AG04449 (cell line): ENCODE results near the gene STXBP5.

Experiments used
- CTCF ChIA-PET: fragments of 350-600 bp; formaldehyde crosslinking; extraction: SDS; loops from one replicate; lab custom pipeline; 2021; ENCODE audit warnings: antibody characterized with exemption; lab: Yijun Ruan, JAX
- POLR2A ChIA-PET: fragments of 400-600, 350-600 bp; formaldehyde crosslinking; extraction: SDS; loops from one replicate; lab custom pipeline; 2020; ENCODE audit warnings: antibody characterized with exemption, inconsistent platforms; lab: Yijun Ruan, JAX
- DNase-seq: peaks from one replicate; pipeline ENCODE4 v3.0.0-alpha.2; 2010; ENCODE audit warnings: low read depth, low spot score
- H3K4me3 ChIP-seq: 2 replicates; pipeline ENCODE4 v1.5.1; 2011; ENCODE audit warnings: low read depth, mild to moderate bottlenecking, control low read depth, low read length
- TF ChIP-seq, protein P1 (sequence below): IDR thresholded peaks from one replicate; pipeline ENCODE4 v1.5.1; 2011; ENCODE audit warnings: mild to moderate bottlenecking, moderate library complexity, low read length, control low read depth, inconsistent platforms; ENCODE audit not compliant: insufficient read depth; ENCODE audit errors: missing control alignments

STXBP5 gene

DNA sequence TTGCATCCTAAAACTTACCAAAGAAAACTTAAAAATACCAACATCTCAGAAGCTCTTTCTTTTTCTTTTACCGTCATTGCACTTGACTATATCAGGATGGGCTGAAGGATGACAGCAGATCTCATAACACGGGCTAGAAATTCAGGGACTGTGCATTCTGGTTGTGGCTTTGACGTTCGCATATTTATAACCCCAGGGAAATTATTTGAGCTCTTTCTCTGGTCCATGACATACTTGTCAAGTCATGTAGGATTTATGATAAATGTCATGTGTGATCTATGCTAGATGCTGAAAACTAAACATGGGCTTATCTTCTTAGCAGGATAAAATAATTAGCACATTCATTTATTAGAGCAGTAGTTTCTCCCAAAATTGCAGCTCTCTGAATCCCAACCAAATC lies 229.9 kb downstream of the STXBP5 start:
- DNase-seq: no peak
- ChIA-PET POLR2A (interaction anchor here (0.6 kb wide), 1 partner anchor 1936 kb away, joined by 3 read pairs; no protein-coding TSS in a partner anchor), CTCF (no interaction called here)
- TF ChIP-seq, protein P1, sequence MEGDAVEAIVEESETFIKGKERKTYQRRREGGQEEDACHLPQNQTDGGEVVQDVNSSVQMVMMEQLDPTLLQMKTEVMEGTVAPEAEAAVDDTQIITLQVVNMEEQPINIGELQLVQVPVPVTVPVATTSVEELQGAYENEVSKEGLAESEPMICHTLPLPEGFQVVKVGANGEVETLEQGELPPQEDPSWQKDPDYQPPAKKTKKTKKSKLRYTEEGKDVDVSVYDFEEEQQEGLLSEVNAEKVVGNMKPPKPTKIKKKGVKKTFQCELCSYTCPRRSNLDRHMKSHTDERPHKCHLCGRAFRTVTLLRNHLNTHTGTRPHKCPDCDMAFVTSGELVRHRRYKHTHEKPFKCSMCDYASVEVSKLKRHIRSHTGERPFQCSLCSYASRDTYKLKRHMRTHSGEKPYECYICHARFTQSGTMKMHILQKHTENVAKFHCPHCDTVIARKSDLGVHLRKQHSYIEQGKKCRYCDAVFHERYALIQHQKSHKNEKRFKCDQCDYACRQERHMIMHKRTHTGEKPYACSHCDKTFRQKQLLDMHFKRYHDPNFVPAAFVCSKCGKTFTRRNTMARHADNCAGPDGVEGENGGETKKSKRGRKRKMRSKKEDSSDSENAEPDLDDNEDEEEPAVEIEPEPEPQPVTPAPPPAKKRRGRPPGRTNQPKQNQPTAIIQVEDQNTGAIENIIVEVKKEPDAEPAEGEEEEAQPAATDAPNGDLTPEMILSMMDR: no peak
- H3K4me3 ChIP-seq: no peak overlapping the region

DNA sequence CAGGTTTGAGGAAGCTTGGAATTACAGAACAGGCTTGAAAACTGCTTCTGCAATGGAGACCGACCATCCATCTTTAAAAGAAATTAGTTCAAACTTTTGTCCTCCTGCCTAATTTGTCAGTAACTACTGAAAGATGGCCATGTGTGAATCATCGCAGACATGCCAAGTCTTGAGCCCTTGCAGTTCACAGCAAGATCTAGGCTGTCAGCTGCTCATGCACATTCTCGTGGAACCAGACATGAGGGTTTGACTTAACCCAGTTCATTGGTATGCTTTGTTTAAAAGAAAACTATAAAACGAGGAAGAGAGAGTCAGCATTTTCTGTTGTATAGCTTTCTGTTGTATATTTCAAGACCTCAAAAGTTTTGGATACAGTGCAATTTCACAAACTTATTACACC lies 230.3 kb downstream of the STXBP5 start:
- DNase-seq: no peak
- ChIA-PET CTCF (no interaction called here), POLR2A (interaction anchor here (0.6 kb wide), 1 partner anchor 1936 kb away, joined by 3 read pairs; no protein-coding TSS in a partner anchor)
- TF ChIP-seq, protein P1: no peak
- no peak overlapping the region for H3K4me3 ChIP-seq

DNA sequence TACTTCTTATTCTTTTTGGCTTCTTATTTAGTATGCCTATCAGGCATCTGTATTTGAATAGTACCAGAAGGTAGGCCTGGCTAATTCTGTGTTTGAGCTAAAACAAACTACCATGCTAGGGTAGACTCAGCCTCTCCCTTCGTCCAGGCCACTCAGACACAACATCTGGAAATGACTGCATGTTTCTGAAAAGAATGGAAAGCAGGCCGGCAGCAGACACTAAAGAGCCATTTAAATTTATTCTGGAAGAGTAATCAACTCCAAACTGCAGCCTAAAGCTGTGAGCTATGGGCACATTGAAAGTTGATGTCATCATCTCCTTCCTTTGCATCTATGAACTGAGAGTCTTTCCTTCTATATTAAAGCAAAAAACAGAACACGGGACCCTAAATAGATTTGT lies 233.4 kb downstream of the STXBP5 start:
- TF ChIP-seq, protein P1: no peak
- no peak for DNase-seq
- CTCF ChIA-PET: no interaction called here
- H3K4me3 ChIP-seq: no peak overlapping the region
- POLR2A ChIA-PET: no interaction called here

DNA sequence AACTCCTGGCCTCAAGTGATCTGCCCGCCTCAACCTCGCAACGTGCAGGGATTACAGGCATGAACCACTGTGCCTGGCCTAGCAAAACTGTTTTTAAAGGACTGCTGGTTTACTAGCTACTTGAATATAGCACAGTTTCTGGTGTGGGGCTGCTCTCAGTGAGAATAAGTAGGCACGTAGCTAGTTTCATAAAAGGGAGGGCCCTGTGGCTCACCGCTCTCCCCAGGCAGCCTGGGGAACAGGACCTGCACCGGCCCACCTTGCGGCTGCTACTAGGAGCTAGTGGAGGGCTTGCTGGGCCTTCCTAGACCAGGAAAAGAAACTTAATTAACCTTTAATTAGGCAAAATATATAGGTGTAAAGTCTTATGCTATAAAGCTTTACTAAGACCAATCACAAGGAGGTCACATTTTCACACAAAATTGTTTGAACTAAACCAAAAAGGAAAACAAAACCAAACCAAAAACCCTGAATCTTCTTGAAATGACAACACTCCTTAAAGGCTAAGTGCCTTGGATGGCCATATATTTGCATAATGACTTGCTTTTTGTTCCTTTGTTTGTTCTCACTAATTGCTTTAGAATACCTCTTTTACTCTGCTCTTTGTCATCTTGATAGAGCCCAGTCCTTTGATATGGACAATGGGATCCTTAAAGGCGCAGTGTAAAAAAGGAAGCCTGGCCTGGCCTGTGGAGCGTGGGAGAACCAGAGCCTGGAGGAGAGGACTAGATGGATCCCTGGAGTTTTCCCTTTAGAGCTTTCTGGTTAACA lies 234.7 kb downstream of the STXBP5 start:
- DNase-seq: no peak
- TF ChIP-seq, protein P1: no peak
- H3K4me3 ChIP-seq: no peak overlapping the region
- ChIA-PET POLR2A (no interaction called here), CTCF (no interaction called here)
